Gastroesophageal sphincter (tissue), 2 donors: Measurements from ENCODE around the gene MYO15B.

Experiments
- POLR2A ChIP-seq, 2 donors: fragments of 450-650 bp; IDR thresholded peaks; one replicate each; pipeline ENCODE4 v1.6.1; 2017; ENCODE audit warnings: antibody characterized with exemption in 2 of 2, mild to moderate bottlenecking in 2 of 2, moderate library complexity in 1 of 2
- POLR2AphosphoS5 ChIP-seq: sonication (generic); formaldehyde crosslinking; IDR thresholded peaks from one replicate; pipeline ENCODE4 v1.6.1; 2017; ENCODE audit warnings: antibody characterized with exemption

GRCh38 chr17:75672011-75672410, 84.4 kb downstream of the MYO15B start:
- TF ChIP-seq POLR2AphosphoS5 = no peak
- TF ChIP-seq POLR2A (IDR thresholded peaks at IDR 0.05) = no peak
